Brain pericyte (primary cell): Measurements from ENCODE around the gene PKP2.

ENCODE experiments used
- DNase-seq: peaks from one replicate; pipeline ENCODE4 v3.0.0-alpha.2; 2012; ENCODE audit warnings: low read depth, low spot score

PKP2 gene

GRCh38 chr12:32811686-32812392 is 84.7 kb downstream of the PKP2 start:
- DNase-seq = no peak

DNA sequence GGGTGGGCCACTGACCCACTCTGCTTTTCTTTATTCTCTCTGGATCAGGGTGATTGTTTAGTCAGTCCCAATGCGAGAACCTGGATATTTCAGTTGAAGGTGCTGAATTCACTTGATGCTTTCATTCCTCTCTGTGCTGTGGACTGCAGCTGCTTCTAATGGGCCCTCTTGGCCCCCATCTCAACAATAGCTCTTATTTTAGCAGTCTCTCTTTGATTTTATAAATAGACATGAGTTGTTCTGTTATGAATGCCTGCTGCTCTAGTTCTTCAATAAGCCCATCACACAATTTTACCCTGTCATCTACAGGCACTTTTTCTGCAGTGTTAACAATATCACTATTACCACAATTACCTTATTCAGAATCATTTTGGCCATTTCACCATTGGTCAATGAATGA is 86.7 kb downstream of the PKP2 start:
- no peak for DNase-seq

- DNase-seq = no peak
These were observed 87.4 kb downstream of the PKP2 start for GRCh38 chr12:32809196-32809595.

- no peak for DNase-seq
These were observed 92.3 kb downstream of the PKP2 start for GRCh38 chr12:32804301-32804700.

- DNase-seq = no peak
These were observed 95.2 kb downstream of the PKP2 start for GRCh38 chr12:32801269-32801980.

DNA sequence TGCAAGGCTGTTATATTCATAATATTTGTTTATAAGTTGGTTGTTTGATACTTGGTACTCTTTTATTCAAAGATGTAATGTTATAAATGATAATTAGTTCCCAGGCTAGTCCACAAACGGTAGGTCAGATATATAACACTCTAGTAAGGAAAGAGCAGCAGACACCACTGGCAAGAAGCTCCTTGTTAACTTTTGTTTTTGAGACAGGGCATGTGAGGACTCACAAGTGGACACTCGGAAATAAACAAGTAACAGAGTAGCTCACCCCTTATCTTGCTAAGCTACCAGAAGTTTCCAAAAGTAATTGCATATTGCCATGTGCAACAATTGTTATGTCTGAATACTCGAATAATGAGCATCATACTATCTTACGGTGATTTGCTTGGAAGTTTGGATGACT is 102.3 kb downstream of the PKP2 start:
- DNase-seq = no peak

DNA sequence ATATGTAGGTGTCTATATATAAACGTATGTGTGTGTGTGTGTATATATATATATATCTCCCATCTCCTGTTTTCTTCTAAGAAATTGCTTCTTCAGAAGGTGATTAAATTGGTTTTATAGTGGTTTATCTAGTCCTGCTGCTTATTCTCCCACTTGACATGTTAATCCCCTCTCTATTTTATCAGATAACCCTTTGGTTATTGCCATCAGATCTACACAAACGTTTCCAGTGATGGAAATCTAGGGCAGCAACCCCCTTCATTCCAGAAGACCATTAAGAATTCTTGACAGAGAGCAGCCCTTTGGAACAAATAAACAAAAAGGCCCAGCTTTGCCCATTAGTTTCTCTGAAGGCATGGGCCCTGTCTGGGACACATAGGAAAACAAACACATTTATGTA is 106.7 kb downstream of the PKP2 start:
- no peak for DNase-seq

DNA sequence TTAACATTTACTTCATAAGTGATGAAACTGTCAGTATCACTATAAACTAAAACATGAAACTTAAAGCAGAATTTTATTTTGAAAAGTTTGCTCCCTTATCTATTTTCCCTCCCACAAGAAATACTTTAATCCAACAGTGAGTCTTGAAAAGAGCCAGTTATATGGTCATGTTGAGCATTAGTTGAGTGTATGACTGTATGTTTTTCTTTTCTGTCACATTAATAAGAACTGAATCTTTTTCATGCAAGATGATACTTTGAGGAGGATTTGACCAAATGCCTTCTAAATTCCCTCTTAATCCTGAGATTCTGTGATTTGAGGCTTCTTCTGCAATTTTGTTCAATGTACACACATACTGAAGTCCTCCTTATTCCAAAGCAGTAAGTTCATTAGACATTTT is 107.1 kb downstream of the PKP2 start:
- no peak for DNase-seq

- no peak for DNase-seq
These were observed 108.2 kb downstream of the PKP2 start for GRCh38 chr12:32788405-32788804.

- no peak for DNase-seq
These were observed 111.0 kb downstream of the PKP2 start for GRCh38 chr12:32785557-32785956.

- DNase-seq = no peak
These were observed 113.5 kb downstream of the PKP2 start for GRCh38 chr12:32783029-32783428.

GRCh38 chr12:32780071-32780470 is 116.5 kb downstream of the PKP2 start:
- DNase-seq = no peak

DNA sequence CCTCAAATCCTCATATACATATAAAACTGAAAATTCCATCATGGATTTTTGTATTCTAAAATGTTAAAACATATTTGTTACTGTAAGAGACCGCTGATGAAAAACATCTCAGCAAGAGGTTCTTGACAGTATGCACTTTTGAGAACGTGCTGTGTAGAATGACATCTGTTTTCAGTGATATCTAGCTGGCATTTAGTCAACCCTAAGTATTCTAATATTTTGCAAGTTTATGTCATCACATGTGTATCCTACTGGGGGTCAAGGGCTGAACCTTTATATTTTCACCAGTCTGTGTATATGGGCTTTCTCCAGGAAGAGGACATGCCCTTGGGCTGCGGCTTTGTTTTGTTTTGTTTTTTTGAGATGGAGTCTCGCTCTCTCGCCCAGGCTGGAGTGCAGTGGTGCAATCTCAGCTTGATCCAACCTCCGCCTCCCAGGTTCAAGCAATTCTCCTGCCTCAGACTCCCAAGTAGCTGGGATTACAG is 118.8 kb downstream of the PKP2 start:
- DNase-seq = no peak

- DNase-seq = no peak
These were observed 119.4 kb downstream of the PKP2 start for GRCh38 chr12:32777159-32777558.

GRCh38 chr12:32776258-32776657 is 120.3 kb downstream of the PKP2 start:
- DNase-seq = no peak

- DNase-seq = no peak
These were observed 122.9 kb downstream of the PKP2 start for GRCh38 chr12:32773691-32774090.

GRCh38 chr12:32770141-32770540 is 126.4 kb downstream of the PKP2 start:
- DNase-seq = no peak

DNA sequence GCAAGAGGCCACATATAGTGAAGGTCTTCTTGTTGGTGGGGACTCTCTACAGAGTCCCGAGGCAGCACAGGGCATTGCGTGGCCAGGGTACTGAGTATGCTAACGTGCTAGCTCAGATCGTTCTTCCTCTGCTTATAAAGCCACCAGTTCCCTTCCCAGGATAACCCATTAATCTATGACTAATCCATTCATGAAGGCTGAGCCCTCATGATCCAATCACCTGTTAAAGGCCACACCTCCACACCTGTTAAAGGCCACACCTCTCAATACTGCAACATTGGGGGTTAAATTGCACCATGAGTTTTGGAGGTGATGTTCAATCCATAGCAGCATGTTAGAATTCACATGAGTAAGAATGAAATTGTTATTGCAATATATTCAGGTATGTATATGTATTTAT is 128.1 kb downstream of the PKP2 start:
- DNase-seq = no peak

- no peak for DNase-seq
These were observed 130.7 kb downstream of the PKP2 start for GRCh38 chr12:32765906-32766305.

DNA sequence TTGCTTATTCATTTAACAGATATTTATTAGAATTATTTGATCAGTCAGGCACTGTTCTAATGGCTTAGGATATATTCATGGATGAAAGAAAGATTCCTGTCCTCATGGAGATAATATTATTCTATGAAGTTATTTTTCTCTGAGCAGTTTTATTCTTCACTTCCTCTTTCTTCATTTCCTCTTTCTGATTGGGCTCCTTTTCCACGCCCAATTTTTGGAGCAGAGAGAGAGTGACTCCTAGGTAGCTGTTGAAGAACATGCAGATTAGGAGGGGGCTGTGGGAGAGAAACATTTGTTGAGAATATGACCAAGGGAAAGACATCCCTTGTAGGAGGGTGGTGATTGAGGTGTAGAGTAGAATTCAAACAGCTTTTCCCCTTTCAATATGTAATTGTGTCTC is 134.9 kb downstream of the PKP2 start:
- DNase-seq = no peak

DNA sequence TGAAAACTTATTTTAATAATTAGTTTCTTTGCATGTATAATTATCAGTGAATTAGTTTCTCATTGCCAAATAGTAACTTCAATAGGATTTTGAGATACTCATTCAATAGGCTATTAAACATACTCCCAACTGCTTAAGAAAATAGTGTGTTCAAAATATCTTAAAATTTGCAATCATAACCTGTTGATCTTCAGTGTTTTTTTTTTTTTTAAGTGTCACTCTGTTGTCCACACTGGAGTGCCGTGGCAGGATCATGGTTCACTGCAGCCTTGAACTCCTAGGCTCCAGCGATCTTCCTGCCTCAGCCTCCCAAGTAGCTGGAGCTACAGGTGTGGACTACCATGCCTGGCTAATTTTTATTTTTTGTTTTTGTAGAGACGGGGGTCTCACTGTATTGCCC is 139.4 kb downstream of the PKP2 start:
- DNase-seq = no peak

DNA sequence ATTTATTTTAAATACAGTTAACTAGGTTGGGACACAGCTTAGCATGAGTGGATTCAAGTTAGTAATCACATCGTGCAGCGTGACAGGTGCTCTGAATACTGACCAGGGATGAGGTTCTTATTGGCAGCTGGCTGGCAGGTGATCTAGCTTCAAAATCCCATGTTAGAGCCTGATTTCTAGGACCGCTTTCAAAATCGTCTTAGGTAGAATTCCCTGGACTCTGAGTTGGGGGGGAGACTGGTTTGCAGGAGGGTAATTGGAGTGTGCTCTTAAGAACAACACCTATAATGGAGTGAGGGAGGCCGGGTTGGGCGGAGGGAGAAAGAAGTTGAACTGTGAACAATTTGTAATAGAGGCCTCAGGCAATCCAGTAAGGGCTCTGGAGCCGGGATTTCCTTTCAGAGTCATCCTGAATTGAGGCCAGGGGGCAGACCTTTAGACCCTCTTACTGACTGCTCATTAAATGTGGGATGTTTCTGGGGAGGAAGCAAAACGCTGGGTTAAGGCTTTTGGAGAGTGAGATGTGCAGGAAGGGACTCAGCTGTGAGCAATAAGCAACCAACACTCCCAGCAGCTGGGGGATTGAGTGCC is 140.0 kb downstream of the PKP2 start:
- DNase-seq = no peak
